Measurements from ENCODE around the gene MPRIP. TPM values are rescaled to one million over a fixed set of nuclear protein-coding genes. Genes with fewer than 3 reads are reported as not detected.
"Not testable (repeated sequence)": the region's sequence is repeated elsewhere in the genome, so short reads cannot be mapped to it uniquely, and the experiment has no call there.

The MPRIP gene
- 139 and 143 TPM in 2 replicates for total RNA-seq (2014; rRNA removed; shearing (Covaris generic); ENCODE audit: low replicate concordance)

GRCh38 chr17:17042384-17042736 is at the start of gene MPRIP:
MPRIP (plus strand) TSS chr17:17042457; CDS start chr17:17042849, 392 bp downstream.
- H3K27me3 ChIP-seq: no peaks in the 10 kb centered on the region
- no peaks in the 10 kb centered on the region for H3K9me3 ChIP-seq

GRCh38 chr17:16994631-16995030 is 47.6 kb upstream of the MPRIP start:
- Histone ChIP-seq H3K9me3 (no peaks in the 10 kb centered on the region), H3K27me3 (no peaks in the 10 kb centered on the region), H3K4me3 (no peak overlapping the region), H3K36me3 (no peaks in the 10 kb centered on the region)
- no peak for DNase-seq

More at GRCh38 chr17:17042384-17042736, at the start of gene MPRIP:
- Histone ChIP-seq H3K4me3 (peak within 1 kb of the TSS; percentile 72), H3K36me3 (peaks cover 8% of the 10 kb centered on the region)
- DNase-seq: no peak

- DNase-seq: no peak
- Histone ChIP-seq H3K36me3 (no peaks in the 10 kb centered on the region), H3K9me3 (no peaks in the 10 kb centered on the region), H3K4me3 (no peak overlapping the region), H3K27me3 (no peaks in the 10 kb centered on the region)
Observed at GRCh38 chr17:16995930-16996329, 46.3 kb upstream of the MPRIP start.

- not testable (repeated sequence) for H3K9me3 ChIP-seq, H3K36me3 ChIP-seq, H3K27me3 ChIP-seq, DNase-seq, H3K4me3 ChIP-seq
Observed at GRCh38 chr17:16996726-16997125, 45.5 kb upstream of the MPRIP start.

GRCh38 chr17:16997514-16998429 is 44.5 kb upstream of the MPRIP start:
- no peak overlapping the region for H3K4me3 ChIP-seq
- no peak for DNase-seq
- no peaks in the 10 kb centered on the region for H3K9me3 ChIP-seq
- H3K27me3 ChIP-seq: no peaks in the 10 kb centered on the region
- H3K36me3 ChIP-seq: no peaks in the 10 kb centered on the region

GRCh38 chr17:16999931-17000625 is 42.2 kb upstream of the MPRIP start:
- Histone ChIP-seq H3K27me3 (no peaks in the 10 kb centered on the region), H3K36me3 (no peaks in the 10 kb centered on the region), H3K4me3 (no peak overlapping the region), H3K9me3 (no peaks in the 10 kb centered on the region)
- no peak for DNase-seq

GRCh38 chr17:17001076-17001777 is 41.0 kb upstream of the MPRIP start:
- Histone ChIP-seq H3K4me3 (no peak overlapping the region), H3K27me3 (no peaks in the 10 kb centered on the region), H3K9me3 (no peaks in the 10 kb centered on the region), H3K36me3 (no peaks in the 10 kb centered on the region)
- no peak for DNase-seq

GRCh38 chr17:17001874-17002520 is 40.3 kb upstream of the MPRIP start:
- peak; percentile 56 for DNase-seq
- no peaks in the 10 kb centered on the region for H3K36me3 ChIP-seq
- no peaks in the 10 kb centered on the region for H3K27me3 ChIP-seq
- no peak overlapping the region for H3K4me3 ChIP-seq
- H3K9me3 ChIP-seq: no peaks in the 10 kb centered on the region

- H3K36me3 ChIP-seq, H3K9me3 ChIP-seq, DNase-seq, H3K4me3 ChIP-seq, H3K27me3 ChIP-seq: not testable (repeated sequence)
Observed at GRCh38 chr17:17002731-17003715, 39.2 kb upstream of the MPRIP start.

GRCh38 chr17:17004251-17004996 is 37.8 kb upstream of the MPRIP start:
- Histone ChIP-seq H3K9me3 (no peaks in the 10 kb centered on the region), H3K27me3 (no peaks in the 10 kb centered on the region), H3K36me3 (no peaks in the 10 kb centered on the region), H3K4me3 (no peak overlapping the region)
- no peak for DNase-seq

GRCh38 chr17:17004997-17005614 is 37.2 kb upstream of the MPRIP start:
- H3K9me3 ChIP-seq, H3K27me3 ChIP-seq, H3K36me3 ChIP-seq, H3K4me3 ChIP-seq: not testable (repeated sequence)
- DNase-seq: peak; percentile 39

GRCh38 chr17:17007891-17008290 is 34.4 kb upstream of the MPRIP start:
- not testable (repeated sequence) for H3K4me3 ChIP-seq, H3K9me3 ChIP-seq, H3K27me3 ChIP-seq, H3K36me3 ChIP-seq, DNase-seq

GRCh38 chr17:17008621-17009397 is 33.4 kb upstream of the MPRIP start:
- H3K4me3 ChIP-seq, H3K36me3 ChIP-seq, H3K27me3 ChIP-seq, H3K9me3 ChIP-seq, DNase-seq: not testable (repeated sequence)

- DNase-seq: peak; percentile 28
- H3K4me3 ChIP-seq, H3K9me3 ChIP-seq, H3K27me3 ChIP-seq, H3K36me3 ChIP-seq: not testable (repeated sequence)
Observed at GRCh38 chr17:17009972-17010371, 32.3 kb upstream of the MPRIP start.

All from MG63 (cell line).